Glutamatergic neuron (in vitro differentiated cells): ENCODE results near the gene EN1. TPM values are rescaled to one million over a fixed set of nuclear protein-coding genes. Genes with fewer than 3 reads are reported as not detected.

Source experiments
- DNase-seq: peaks from one replicate; pipeline ENCODE4 v3.0.0; 2022
- H3K27ac Mint-ChIP-seq: one replicate; pipeline ENCODE4 v1.8.0; 2020; ENCODE audit warnings: mild to moderate bottlenecking, mixed read lengths, inconsistent platforms; ENCODE audit not compliant: unreplicated experiment
- H3K27me3 Mint-ChIP-seq: one replicate; pipeline ENCODE4 v1.8.0; 2020; ENCODE audit warnings: mild to moderate bottlenecking, moderate library complexity, mixed read lengths, inconsistent platforms; ENCODE audit not compliant: unreplicated experiment
- H3K36me3 Mint-ChIP-seq: one replicate; pipeline ENCODE4 v1.8.0; 2020; ENCODE audit warnings: mild to moderate bottlenecking, mixed read lengths, inconsistent platforms; ENCODE audit not compliant: unreplicated experiment
- H3K4me1 Mint-ChIP-seq: one replicate; pipeline ENCODE4 v1.8.0; 2020; ENCODE audit warnings: mild to moderate bottlenecking, low read depth, mixed read lengths, inconsistent platforms; ENCODE audit not compliant: unreplicated experiment
- H3K4me3 Mint-ChIP-seq: one replicate; pipeline ENCODE4 v1.8.0; 2020; ENCODE audit warnings: mild to moderate bottlenecking, mixed read lengths, inconsistent platforms; ENCODE audit not compliant: unreplicated experiment
- H3K9me3 Mint-ChIP-seq: one replicate; pipeline ENCODE4 v1.8.0; 2020; ENCODE audit warnings: mild to moderate bottlenecking, moderate library complexity, mixed read lengths, inconsistent platforms; ENCODE audit not compliant: unreplicated experiment
- long read RNA-seq: library from polyadenylated mRNA; unstranded; transcript quantifications from one replicate; pipeline ENCODE4 v2.0.0, GENCODE V29; 2020; ENCODE audit not compliant: unreplicated experiment
- total RNA-seq: library from RNA; stranded (reverse); fragmentation: NEBNext Ultra II Directional; extraction: Animal tissue kit (Norgen Biotek cat#: 25700); gene quantifications from one replicate; pipeline ENCODE4 v1.2.1, GENCODE V29; 2021; ENCODE audit not compliant: unreplicated experiment
- TF ChIP-seq, protein P1 (sequence below): fragments of 200-600 bp; sonication (generic); IDR thresholded peaks from one replicate; pipeline ENCODE4 v1.5.0; 2021; ENCODE audit not compliant: partially characterized antibody, unreplicated experiment

EN1 gene
- 0.39 TPM for total RNA-seq
- long read RNA-seq, partial matches to known transcripts = 0 of 1 reads
- long read RNA-seq, other reads (novel, unspliced or antisense) = 1 of 1 reads

DNA sequence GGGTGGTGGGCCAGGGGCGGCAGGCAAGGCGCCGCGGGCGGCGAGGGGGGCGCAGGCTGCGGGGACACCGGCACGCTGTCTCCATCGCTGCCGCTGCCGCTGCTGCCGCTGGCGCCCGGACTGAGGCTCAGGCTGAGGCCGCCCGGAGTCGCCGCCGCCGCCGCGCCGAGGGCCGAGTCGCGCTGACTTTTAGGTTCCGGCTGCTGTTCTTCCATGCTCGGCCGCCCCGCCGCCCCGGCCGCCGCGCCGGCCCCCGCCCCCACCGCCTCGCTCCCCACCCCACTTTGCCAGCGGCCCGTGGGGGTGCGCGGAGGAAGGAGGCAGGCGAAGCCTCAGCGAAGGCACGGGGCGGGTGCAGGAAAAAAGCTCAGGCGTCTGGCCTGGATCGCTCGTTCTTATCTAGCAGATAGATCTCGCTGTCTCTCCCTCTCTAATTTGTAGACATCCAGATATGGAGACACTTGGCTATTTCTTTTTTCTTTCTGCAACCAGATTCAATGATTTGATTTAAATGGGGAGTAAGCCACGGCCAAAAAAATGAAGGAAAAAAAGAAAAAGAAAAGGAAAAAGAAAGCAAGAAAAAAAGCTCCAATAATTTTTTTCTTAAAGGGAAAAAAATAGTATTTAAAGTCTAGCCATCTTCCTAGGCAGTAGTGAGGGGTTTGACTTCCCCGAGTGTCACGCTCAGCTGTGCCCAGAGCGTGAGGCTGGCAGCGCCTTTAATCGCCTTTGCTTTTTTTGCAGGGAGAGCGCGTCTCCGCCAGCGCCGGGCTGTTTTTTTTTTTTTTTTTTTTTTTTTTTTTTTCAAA is at the start of gene EN1:
Gene EN1, minus strand, starts transcription at position 696 of the 809 bp plus-strand sequence. Its CDS starts 481 bp downstream, at position 215.
- peaks cover 46% of the 10 kb centered on the region for H3K27me3 Mint-ChIP-seq
- peak; percentile 33 for DNase-seq
- TF ChIP-seq, protein P1, sequence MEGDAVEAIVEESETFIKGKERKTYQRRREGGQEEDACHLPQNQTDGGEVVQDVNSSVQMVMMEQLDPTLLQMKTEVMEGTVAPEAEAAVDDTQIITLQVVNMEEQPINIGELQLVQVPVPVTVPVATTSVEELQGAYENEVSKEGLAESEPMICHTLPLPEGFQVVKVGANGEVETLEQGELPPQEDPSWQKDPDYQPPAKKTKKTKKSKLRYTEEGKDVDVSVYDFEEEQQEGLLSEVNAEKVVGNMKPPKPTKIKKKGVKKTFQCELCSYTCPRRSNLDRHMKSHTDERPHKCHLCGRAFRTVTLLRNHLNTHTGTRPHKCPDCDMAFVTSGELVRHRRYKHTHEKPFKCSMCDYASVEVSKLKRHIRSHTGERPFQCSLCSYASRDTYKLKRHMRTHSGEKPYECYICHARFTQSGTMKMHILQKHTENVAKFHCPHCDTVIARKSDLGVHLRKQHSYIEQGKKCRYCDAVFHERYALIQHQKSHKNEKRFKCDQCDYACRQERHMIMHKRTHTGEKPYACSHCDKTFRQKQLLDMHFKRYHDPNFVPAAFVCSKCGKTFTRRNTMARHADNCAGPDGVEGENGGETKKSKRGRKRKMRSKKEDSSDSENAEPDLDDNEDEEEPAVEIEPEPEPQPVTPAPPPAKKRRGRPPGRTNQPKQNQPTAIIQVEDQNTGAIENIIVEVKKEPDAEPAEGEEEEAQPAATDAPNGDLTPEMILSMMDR = no peak
- peak within 1 kb of the TSS; percentile 85 for H3K4me3 Mint-ChIP-seq
- H3K36me3 Mint-ChIP-seq = peaks cover 4% of the 10 kb centered on the region
- H3K4me1 Mint-ChIP-seq = peaks cover 5% of the 10 kb centered on the region
- H3K27ac Mint-ChIP-seq = no peak within 1 kb of the TSS
- H3K9me3 Mint-ChIP-seq = peaks cover 20% of the 10 kb centered on the region

DNA sequence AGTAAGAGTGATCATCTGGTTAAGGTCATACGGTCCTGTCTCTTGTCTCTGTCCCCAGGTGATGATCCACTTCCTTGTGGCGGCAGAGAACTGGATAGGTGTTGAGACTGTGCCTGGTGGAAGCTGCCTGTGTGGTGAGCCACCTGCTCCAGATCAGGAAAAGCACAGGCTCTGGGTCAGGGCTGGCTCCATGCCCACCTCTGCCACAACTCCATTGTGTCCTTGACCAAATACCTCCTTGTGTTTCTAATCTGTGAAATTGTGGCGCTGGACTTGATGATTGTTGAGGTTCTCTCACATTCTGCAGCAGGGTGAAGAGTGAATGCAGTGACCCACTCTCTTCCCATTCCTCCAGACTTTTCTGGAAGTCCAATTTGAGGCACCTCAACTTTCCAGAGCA is 45.7 kb upstream of the EN1 start:
- DNase-seq = no peak
- Mint-ChIP-seq H3K27ac (no peak overlapping the region), H3K4me1 (no peaks in the 10 kb centered on the region), H3K36me3 (peaks cover 12% of the 10 kb centered on the region), H3K9me3 (peaks cover 6% of the 10 kb centered on the region), H3K4me3 (no peak overlapping the region), H3K27me3 (no peaks in the 10 kb centered on the region)
- TF ChIP-seq, protein P1 = no peak

DNA sequence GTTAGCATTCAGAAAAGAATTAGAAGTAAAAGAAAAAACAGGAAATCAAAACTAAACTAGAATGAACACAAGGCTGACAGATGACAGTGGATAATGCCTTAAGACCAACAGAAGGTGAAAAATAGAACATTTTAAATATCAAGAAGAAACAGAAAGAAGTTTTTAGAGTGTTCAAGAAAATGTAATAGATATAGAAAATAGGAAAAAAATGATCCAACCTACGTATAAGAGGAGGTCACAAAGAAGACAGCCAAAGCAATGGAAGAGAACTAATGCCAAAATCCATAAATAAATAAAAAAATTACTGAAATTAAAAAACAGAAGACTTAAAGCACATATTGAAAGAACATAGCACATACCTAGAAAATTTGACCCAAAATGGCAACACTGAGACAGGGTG is 42.5 kb upstream of the EN1 start:
- no peak overlapping the region for H3K27ac Mint-ChIP-seq
- H3K4me3 Mint-ChIP-seq = no peak overlapping the region
- no peak for DNase-seq
- TF ChIP-seq, protein P1 = no peak
- no peaks in the 10 kb centered on the region for H3K27me3 Mint-ChIP-seq
- H3K36me3 Mint-ChIP-seq = peaks cover 12% of the 10 kb centered on the region
- no peaks in the 10 kb centered on the region for H3K4me1 Mint-ChIP-seq
- H3K9me3 Mint-ChIP-seq = peaks cover 6% of the 10 kb centered on the region

DNA sequence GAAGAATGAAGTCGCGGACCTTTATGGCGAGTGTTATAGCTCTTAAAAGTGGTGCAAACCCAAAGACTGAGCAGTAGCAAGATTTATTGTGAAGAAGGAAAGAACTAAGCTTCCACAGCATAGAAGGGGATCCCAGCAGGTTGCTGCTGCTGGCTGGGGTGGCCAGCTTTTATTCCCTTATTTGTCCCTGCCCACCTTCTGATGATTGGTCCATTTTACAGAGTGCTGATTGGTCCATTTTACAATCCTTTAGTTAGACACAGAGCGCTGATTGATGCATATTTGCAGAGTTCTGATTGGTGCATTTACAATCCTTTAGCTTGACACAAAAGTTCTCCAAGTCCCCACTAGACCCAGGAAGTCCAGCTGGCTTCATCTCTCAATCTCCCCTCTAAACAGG is 36.3 kb upstream of the EN1 start:
- no peaks in the 10 kb centered on the region for H3K27me3 Mint-ChIP-seq
- no peaks in the 10 kb centered on the region for H3K36me3 Mint-ChIP-seq
- H3K9me3 Mint-ChIP-seq = no peaks in the 10 kb centered on the region
- DNase-seq = no peak
- H3K4me3 Mint-ChIP-seq = no peak overlapping the region
- no peaks in the 10 kb centered on the region for H3K4me1 Mint-ChIP-seq
- TF ChIP-seq, protein P1 = no peak
- H3K27ac Mint-ChIP-seq = no peak overlapping the region

DNA sequence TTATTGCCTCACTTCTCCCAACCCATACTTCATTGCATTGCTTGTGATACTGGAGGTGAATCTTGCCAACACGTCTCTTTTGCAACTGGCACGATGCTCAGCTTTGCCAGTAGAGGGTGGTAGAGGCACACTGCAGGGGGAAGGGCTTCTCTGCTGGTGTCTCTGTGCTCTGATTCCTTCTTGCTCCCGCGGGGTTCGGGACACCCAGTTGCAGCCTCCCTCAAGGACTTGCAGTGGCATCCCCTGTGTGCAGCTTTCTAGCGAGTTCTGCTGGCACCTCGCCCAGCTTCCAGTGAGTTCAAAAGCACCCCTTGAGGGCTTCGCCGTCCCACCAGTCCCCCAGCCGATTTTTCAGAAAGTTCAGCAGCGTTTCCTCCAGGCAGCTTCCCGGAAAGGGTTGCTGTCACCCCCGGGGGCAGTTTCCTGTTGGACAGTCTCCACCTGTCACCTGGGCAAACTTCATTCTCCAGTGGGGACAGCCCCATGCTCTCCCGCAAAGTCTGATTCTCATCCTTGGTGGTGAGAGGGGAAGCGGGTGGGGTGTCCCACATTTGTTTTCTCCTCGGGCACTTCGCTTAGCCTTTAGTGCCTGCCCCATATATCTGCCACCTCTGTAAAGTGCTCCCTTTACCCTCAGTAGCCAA is 35.4 kb upstream of the EN1 start:
- Mint-ChIP-seq H3K9me3 (no peaks in the 10 kb centered on the region), H3K4me1 (no peaks in the 10 kb centered on the region), H3K27me3 (no peaks in the 10 kb centered on the region), H3K27ac (no peak overlapping the region), H3K4me3 (no peak overlapping the region), H3K36me3 (no peaks in the 10 kb centered on the region)
- DNase-seq = peak; percentile 74
- TF ChIP-seq, protein P1 = peak; percentile 74
